ENCODE results near the gene KIAA1755. TPM values are rescaled to one million over a fixed set of nuclear protein-coding genes. Genes with fewer than 3 reads are reported as not detected.

KIAA1755 gene
- total RNA-seq, 1 donor from 2014 or later, result not detected

DNA sequence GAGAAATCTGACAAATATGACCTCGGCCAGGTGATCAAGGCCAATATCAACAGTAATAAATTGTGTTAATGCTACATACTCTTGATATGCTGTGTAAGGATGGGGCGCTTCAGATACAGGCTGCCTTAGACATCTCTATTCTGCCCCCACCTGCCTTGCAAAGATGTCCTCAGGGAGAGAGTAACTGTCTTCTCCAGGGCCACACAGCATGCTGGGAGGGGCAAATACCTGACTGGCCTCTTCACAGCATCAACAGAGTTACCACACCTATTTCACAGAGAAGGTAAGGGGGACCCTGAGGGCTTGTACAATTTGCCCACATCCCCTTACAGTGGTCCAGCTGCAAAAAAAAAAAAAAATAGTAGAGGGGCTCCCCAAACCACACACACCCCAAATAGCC lies 17.2 kb upstream of the KIAA1755 start:
- H3K36me3 ChIP-seq (ENCODE audit: control insufficient read depth, insufficient read depth, low read length), result no peaks in the 10 kb centered on the region
- H3K4me3 ChIP-seq (ENCODE audit: low read depth, low read length), result no peak overlapping the region
- FAIRE-seq (no peak), DNase-seq (ENCODE audit: low read depth) (no peak)
- TF ChIP-seq, protein P1, sequence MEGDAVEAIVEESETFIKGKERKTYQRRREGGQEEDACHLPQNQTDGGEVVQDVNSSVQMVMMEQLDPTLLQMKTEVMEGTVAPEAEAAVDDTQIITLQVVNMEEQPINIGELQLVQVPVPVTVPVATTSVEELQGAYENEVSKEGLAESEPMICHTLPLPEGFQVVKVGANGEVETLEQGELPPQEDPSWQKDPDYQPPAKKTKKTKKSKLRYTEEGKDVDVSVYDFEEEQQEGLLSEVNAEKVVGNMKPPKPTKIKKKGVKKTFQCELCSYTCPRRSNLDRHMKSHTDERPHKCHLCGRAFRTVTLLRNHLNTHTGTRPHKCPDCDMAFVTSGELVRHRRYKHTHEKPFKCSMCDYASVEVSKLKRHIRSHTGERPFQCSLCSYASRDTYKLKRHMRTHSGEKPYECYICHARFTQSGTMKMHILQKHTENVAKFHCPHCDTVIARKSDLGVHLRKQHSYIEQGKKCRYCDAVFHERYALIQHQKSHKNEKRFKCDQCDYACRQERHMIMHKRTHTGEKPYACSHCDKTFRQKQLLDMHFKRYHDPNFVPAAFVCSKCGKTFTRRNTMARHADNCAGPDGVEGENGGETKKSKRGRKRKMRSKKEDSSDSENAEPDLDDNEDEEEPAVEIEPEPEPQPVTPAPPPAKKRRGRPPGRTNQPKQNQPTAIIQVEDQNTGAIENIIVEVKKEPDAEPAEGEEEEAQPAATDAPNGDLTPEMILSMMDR (IDR thresholded peaks at IDR 0.05; ENCODE audit: insufficient read depth, low read length, severe bottlenecking), result no peak
- no peaks in the 10 kb centered on the region for H3K27me3 ChIP-seq (ENCODE audit: control insufficient read depth, insufficient read depth, low read length)

GRCh38 chr20:38277285-38277684 lies 16.8 kb upstream of the KIAA1755 start:
- FAIRE-seq (no peak), DNase-seq (ENCODE audit: low read depth) (no peak)
- TF ChIP-seq, protein P1 (IDR thresholded peaks at IDR 0.05; ENCODE audit: insufficient read depth, low read length, severe bottlenecking), result no peak
- H3K27me3 ChIP-seq (ENCODE audit: control insufficient read depth, insufficient read depth, low read length), result no peaks in the 10 kb centered on the region
- no peaks in the 10 kb centered on the region for H3K36me3 ChIP-seq (ENCODE audit: control insufficient read depth, insufficient read depth, low read length)
- no peak overlapping the region for H3K4me3 ChIP-seq (ENCODE audit: low read depth, low read length)

- DNase-seq (ENCODE audit: low read depth), result peak; percentile 90
- FAIRE-seq, result no peak
- TF ChIP-seq, protein P1 (IDR thresholded peaks at IDR 0.05; ENCODE audit: insufficient read depth, low read length, severe bottlenecking), result no peak
- no peaks in the 10 kb centered on the region for H3K36me3 ChIP-seq (ENCODE audit: control insufficient read depth, insufficient read depth, low read length)
- no peak overlapping the region for H3K4me3 ChIP-seq (ENCODE audit: low read depth, low read length)
- no peaks in the 10 kb centered on the region for H3K27me3 ChIP-seq (ENCODE audit: control insufficient read depth, insufficient read depth, low read length)
Observed at GRCh38 chr20:38275815-38276550, 15.4 kb upstream of the KIAA1755 start.

GRCh38 chr20:38272961-38273360 lies 12.4 kb upstream of the KIAA1755 start:
- no peaks in the 10 kb centered on the region for H3K27me3 ChIP-seq (ENCODE audit: control insufficient read depth, insufficient read depth, low read length)
- no peak for FAIRE-seq
- no peak overlapping the region for H3K4me3 ChIP-seq (ENCODE audit: low read depth, low read length)
- no peak for DNase-seq (ENCODE audit: low read depth)
- H3K36me3 ChIP-seq (ENCODE audit: control insufficient read depth, insufficient read depth, low read length), result no peaks in the 10 kb centered on the region
- TF ChIP-seq, protein P1 (IDR thresholded peaks at IDR 0.05; ENCODE audit: insufficient read depth, low read length, severe bottlenecking), result no peak

DNA sequence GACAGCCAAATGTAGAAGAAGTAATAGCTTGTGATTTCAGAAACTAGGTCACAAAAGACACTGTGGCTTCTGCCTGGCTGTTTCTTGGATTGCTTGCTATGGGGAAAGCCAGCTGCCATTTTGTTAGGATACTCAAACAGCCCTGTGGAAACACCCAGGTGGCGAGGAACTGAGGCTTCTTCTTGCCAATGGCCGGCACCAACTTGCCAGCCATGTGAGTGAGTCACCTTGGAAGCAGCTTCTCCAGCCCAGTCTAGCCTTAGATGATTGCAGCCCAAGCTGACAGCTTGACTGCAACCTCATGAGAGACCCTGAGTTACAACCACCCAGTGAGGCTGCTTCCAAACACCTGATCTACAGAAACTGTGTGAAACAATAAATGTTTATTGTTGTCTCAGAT lies 11.9 kb upstream of the KIAA1755 start:
- no peak overlapping the region for H3K4me3 ChIP-seq (ENCODE audit: low read depth, low read length)
- no peaks in the 10 kb centered on the region for H3K27me3 ChIP-seq (ENCODE audit: control insufficient read depth, insufficient read depth, low read length)
- FAIRE-seq (no peak), DNase-seq (ENCODE audit: low read depth) (peak; percentile 83)
- TF ChIP-seq, protein P1 (IDR thresholded peaks at IDR 0.05; ENCODE audit: insufficient read depth, low read length, severe bottlenecking), result no peak
- H3K36me3 ChIP-seq (ENCODE audit: control insufficient read depth, insufficient read depth, low read length), result no peaks in the 10 kb centered on the region

Data from bronchial epithelial cell (primary cell).